GM19240 (cell line): ENCODE results near the gene TBX3.

Experiments used
- DNase-seq: peaks from one replicate; pipeline ENCODE4 v3.0.0; 2011; ENCODE audit warnings: low spot score; ENCODE audit not compliant: insufficient read length

Gene TBX3

GRCh38 chr12:114696443-114697242, 12.7 kb upstream of the TBX3 start:
- DNase-seq: no peak

- DNase-seq: no peak
Observed at GRCh38 chr12:114695305-114695592, 11.3 kb upstream of the TBX3 start.

GRCh38 chr12:114694436-114695304, 10.7 kb upstream of the TBX3 start:
- DNase-seq: no peak

- DNase-seq: no peak
Observed at GRCh38 chr12:114693532-114693931, 9.6 kb upstream of the TBX3 start.

- no peak for DNase-seq
Observed at GRCh38 chr12:114693059-114693531, 9.1 kb upstream of the TBX3 start.

GRCh38 chr12:114692186-114693058, 8.4 kb upstream of the TBX3 start:
- no peak for DNase-seq

- DNase-seq: no peak
Observed at GRCh38 chr12:114691763-114692185, 7.8 kb upstream of the TBX3 start.

GRCh38 chr12:114691196-114691595, 7.2 kb upstream of the TBX3 start:
- DNase-seq: no peak

- no peak for DNase-seq
Observed at GRCh38 chr12:114690267-114691135, 6.5 kb upstream of the TBX3 start.

- DNase-seq: no peak
Observed at GRCh38 chr12:114689075-114689994, 5.4 kb upstream of the TBX3 start.

GRCh38 chr12:114688256-114688845, 4.4 kb upstream of the TBX3 start:
- DNase-seq: no peak

GRCh38 chr12:114687802-114688201, 3.8 kb upstream of the TBX3 start:
- DNase-seq: no peak

GRCh38 chr12:114686773-114687500, 3.0 kb upstream of the TBX3 start:
- no peak for DNase-seq

- no peak for DNase-seq
Observed at GRCh38 chr12:114686426-114686772, 2.4 kb upstream of the TBX3 start.

- no peak for DNase-seq
Observed at GRCh38 chr12:114685869-114686268, 1.9 kb upstream of the TBX3 start.

- DNase-seq: no peak
Observed at GRCh38 chr12:114685320-114685781, 1.4 kb upstream of the TBX3 start.

GRCh38 chr12:114684870-114685273, 897 bp upstream of the TBX3 start:
- no peak for DNase-seq

GRCh38 chr12:114683709-114684097, 272 bp downstream of the TBX3 start:
- no peak for DNase-seq
